A549 (cell line): ENCODE measurements around the gene ULK4. TPM values are rescaled to one million over a fixed set of nuclear protein-coding genes. Genes with fewer than 3 reads are reported as not detected.
A peak's percentile ranks its signal among the peaks of the same experiment; 100 is the strongest.

Experiments used
- ATAC-seq, 2 experiments: fragments of 200-7000 bp in 1 of 2; fragments of >200 bp in 1 of 2; cut with Nextera tagmentation in 1 of 2; cut with Tn5 transposase in 1 of 2; 3 replicates each; pipeline versions ENCODE4 v1.8.0 to v1.9.1; 2018 to 2020; ENCODE audit warnings: mild to moderate bottlenecking in 1 of 2, moderate library complexity in 1 of 2
- CTCF ChIA-PET: fragments of 300-600 bp; sonication (Branson Sonifier 250); formaldehyde crosslinking; extraction: SDS; loops from one replicate; lab custom pipeline; 2021; ENCODE audit warnings: antibody characterized with exemption, inconsistent platforms; lab: Yijun Ruan, JAX
- POLR2A ChIA-PET: fragments of 350-600 bp; formaldehyde crosslinking; extraction: SDS; loops from one replicate; lab custom pipeline; 2021; ENCODE audit warnings: antibody characterized with exemption, inconsistent platforms; lab: Yijun Ruan, JAX
- DNase-seq, 2 experiments: peaks; one replicate each; pipeline versions ENCODE4 v3.0.0 to v3.0.0-alpha.2; 2011 to 2016; ENCODE audit warnings: low read depth in 1 of 2, low spot score in 1 of 2
- FAIRE-seq: peaks from 2 replicates; lab custom pipeline; 2011; peaks lifted over from hg19 to GRCh38; lab: Jason Lieb, UNC
- H3K27ac ChIP-seq, 2 experiments: fragments of >200 bp; sonication (Bioruptor Twin); formaldehyde crosslinking; 3 replicates each; pipeline ENCODE4 v1.5.1; 2016 to 2017
- H3K4me1 ChIP-seq: fragments of >200 bp; sonication (Bioruptor Twin); formaldehyde crosslinking; 3 replicates; pipeline ENCODE4 v1.6.1; 2016
- H3K4me2 ChIP-seq: fragments of >200 bp; sonication (Bioruptor Twin); formaldehyde crosslinking; 3 replicates; pipeline ENCODE4 v1.6.1; 2016
- H3K4me3 ChIP-seq: fragments of >200 bp; sonication (Bioruptor Twin); formaldehyde crosslinking; 3 replicates; pipeline ENCODE4 v1.5.1; 2016
- H3K9me3 ChIP-seq: fragments of >200 bp; sonication (Bioruptor Twin); formaldehyde crosslinking; 3 replicates; pipeline ENCODE4 v1.6.1; 2016
- CHD2 ChIP-seq: fragments of 150-350 bp; IDR thresholded peaks from 2 replicates; pipeline ENCODE4 v1.6.1; 2014; ENCODE audit warnings: low read length; ENCODE audit not compliant: partially characterized antibody
- CHD4 ChIP-seq: fragments of 200-600 bp; sonication (generic); IDR thresholded peaks from 2 replicates; pipeline ENCODE4 v1.6.1; 2016; ENCODE audit warnings: antibody characterized with exemption, mild to moderate bottlenecking, borderline replicate concordance
- FOXS1 ChIP-seq: fragments of 250-450 bp; sonication (Bioruptor Pico); IDR thresholded peaks from 2 replicates; pipeline ENCODE4 v1.5.0; 2020; ENCODE audit warnings: mild to moderate bottlenecking, moderate library complexity
- HMGXB4 ChIP-seq: fragments of 250-450 bp; sonication (Bioruptor Pico); IDR thresholded peaks from 2 replicates; pipeline ENCODE4 v1.5.0; 2021; ENCODE audit warnings: mild to moderate bottlenecking, moderate library complexity, borderline replicate concordance
- HOXB13 ChIP-seq: fragments of 250-450 bp; sonication (Bioruptor Pico); IDR thresholded peaks from 2 replicates; pipeline ENCODE4 v1.5.0; 2020; ENCODE audit warnings: low read depth, mild to moderate bottlenecking, moderate library complexity
- HOXB5 ChIP-seq: fragments of 250-450 bp; sonication (Bioruptor Pico); IDR thresholded peaks from 2 replicates; pipeline ENCODE4 v1.5.0; 2020; ENCODE audit warnings: mild to moderate bottlenecking, moderate library complexity
- JUN ChIP-seq, 2 experiments: fragments of >200 bp; sonication (Bioruptor Twin); formaldehyde crosslinking; IDR thresholded peaks; 2 replicates in 1 of 2; 3 replicates in 1 of 2; pipeline ENCODE4 v1.6.1; 2016 to 2017
- KDM5A ChIP-seq: fragments of 200-600 bp; sonication (generic); IDR thresholded peaks from 2 replicates; pipeline ENCODE4 v1.6.1; 2016; ENCODE audit warnings: antibody characterized with exemption, mild to moderate bottlenecking
- MAZ ChIP-seq: fragments of 150-350 bp; IDR thresholded peaks from 2 replicates; pipeline ENCODE4 v1.6.1; 2014; ENCODE audit warnings: antibody characterized with exemption, low read depth, low read length, borderline replicate concordance
- NPAS2 ChIP-seq: fragments of 250-450 bp; sonication (Bioruptor Pico); IDR thresholded peaks from 2 replicates; pipeline ENCODE4 v1.8.0; 2022; ENCODE audit warnings: mild to moderate bottlenecking, moderate library complexity, borderline replicate concordance
- NR3C1 ChIP-seq: fragments of >200 bp; sonication (Bioruptor Twin); formaldehyde crosslinking; IDR thresholded peaks from 3 replicates; pipeline ENCODE4 v1.6.1; 2017
- RAD21 ChIP-seq, 2 experiments: fragments of >200 bp in 1 of 2; sonication (Bioruptor Twin) in 1 of 2; formaldehyde crosslinking in 1 of 2; IDR thresholded peaks in 1 of 2; conservative IDR thresholded peaks in 1 of 2; 2 replicates in 1 of 2; 3 replicates in 1 of 2; pipeline ENCODE4 v1.6.1; 2012 to 2018; ENCODE audit warnings: inconsistent platforms in 1 of 2
- RCOR1 ChIP-seq: fragments of 150-350 bp; IDR thresholded peaks from 2 replicates; pipeline ENCODE4 v1.6.1; 2014; ENCODE audit warnings: antibody characterized with exemption, low read length, low read depth
- RFX5 ChIP-seq: fragments of 450-650 bp; IDR thresholded peaks from 2 replicates; pipeline ENCODE4 v1.7.1; 2014; ENCODE audit warnings: antibody characterized with exemption, mild to moderate bottlenecking, moderate library complexity
- RNF2 ChIP-seq: fragments of 200-600 bp; sonication (generic); IDR thresholded peaks from 2 replicates; pipeline ENCODE4 v1.6.1; 2016; ENCODE audit warnings: low read depth, mild to moderate bottlenecking, antibody characterized with exemption, moderate library complexity, borderline replicate concordance
- SMC3 ChIP-seq: fragments of >200 bp; sonication (Bioruptor Twin); formaldehyde crosslinking; IDR thresholded peaks from 3 replicates; pipeline ENCODE4 v1.6.1; 2018; ENCODE audit warnings: inconsistent platforms
- ZC3H11A ChIP-seq: fragments of 450-650 bp; IDR thresholded peaks from 2 replicates; pipeline ENCODE4 v1.6.1; 2014; ENCODE audit warnings: antibody characterized with exemption, mild to moderate bottlenecking
- WGBS: methylation state at CpG from one replicate; pipeline ENCODE4 v1.1.6; 2017; ENCODE audit errors: missing lambda C conversion rate; 5-methylcytosine and 5-hydroxymethylcytosine counted together
- polyA plus RNA-seq, 4 experiments: library from polyadenylated mRNA; depleted of rRNA in 3 of 4; stranded (reverse); fragments of >200 nt; fragmentation: RNase III in 1 of 4; extraction: RNeasy Plus Mini Kit Qiagen cat#74134 plus additional on column Dnase treatment in 1 of 4; gene quantifications; 2 replicates in 3 of 4; 3 replicates in 1 of 4; pipeline ENCODE4 v1.2.3, GENCODE V29; 2011 to 2017
- TF ChIP-seq, protein P1 (sequence below): fragments of >200 bp; sonication (Bioruptor Twin); formaldehyde crosslinking; IDR thresholded peaks from 3 replicates; pipeline ENCODE4 v1.6.1; 2016
- TF ChIP-seq, protein P2 (sequence below): fragments of 450-650 bp; IDR thresholded peaks from 2 replicates; pipeline ENCODE4 v1.6.1; 2014; ENCODE audit warnings: antibody characterized with exemption
- TF ChIP-seq, protein P3 (sequence below): IDR thresholded peaks from 2 replicates; pipeline ENCODE4 v1.6.1; 2012
- TF ChIP-seq, protein P4 (sequence below): fragments of >200 bp; sonication (Bioruptor Twin); formaldehyde crosslinking; IDR thresholded peaks from 3 replicates; pipeline ENCODE4 v1.5.1; 2016
- TF ChIP-seq, protein P5 (sequence below): IDR thresholded peaks from 2 replicates; pipeline ENCODE4 v1.6.1; 2012; ENCODE audit warnings: low read depth, borderline replicate concordance

ULK4 gene
- polyA plus RNA-seq, 2 of the 4 experiments (the other 2 are of a cell fraction): 4.9 to 7.7 TPM

DNA sequence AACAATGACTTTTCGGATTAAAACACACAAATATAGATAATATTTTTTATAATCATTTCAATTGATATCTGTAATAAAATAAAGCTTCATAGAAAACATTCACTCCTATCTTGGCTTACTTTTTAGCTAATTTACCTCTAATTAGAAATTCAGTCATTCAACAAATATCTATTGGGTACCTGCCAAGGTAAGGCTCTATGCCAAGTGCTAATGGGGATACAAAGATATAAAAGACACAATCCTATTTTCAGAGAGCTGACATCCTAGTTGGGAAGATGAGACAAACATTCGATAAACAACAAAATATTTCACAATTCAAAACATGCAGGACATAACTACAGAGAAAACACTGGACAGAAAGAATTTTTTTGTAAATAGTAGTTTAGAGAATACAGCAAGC is 63.3 kb downstream of the ULK4 start:
- DNase-seq (no peak), FAIRE-seq (no peak), ATAC-seq (no peak)
- no peaks in the 10 kb centered on the region for H3K9me3 ChIP-seq
- POLR2A ChIA-PET: no interaction called here
- TF ChIP-seq, protein P1, sequence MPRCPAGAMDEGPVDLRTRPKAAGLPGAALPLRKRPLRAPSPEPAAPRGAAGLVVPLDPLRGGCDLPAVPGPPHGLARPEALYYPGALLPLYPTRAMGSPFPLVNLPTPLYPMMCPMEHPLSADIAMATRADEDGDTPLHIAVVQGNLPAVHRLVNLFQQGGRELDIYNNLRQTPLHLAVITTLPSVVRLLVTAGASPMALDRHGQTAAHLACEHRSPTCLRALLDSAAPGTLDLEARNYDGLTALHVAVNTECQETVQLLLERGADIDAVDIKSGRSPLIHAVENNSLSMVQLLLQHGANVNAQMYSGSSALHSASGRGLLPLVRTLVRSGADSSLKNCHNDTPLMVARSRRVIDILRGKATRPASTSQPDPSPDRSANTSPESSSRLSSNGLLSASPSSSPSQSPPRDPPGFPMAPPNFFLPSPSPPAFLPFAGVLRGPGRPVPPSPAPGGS: no peak
- no peak for TF ChIP-seq NR3C1
- TF ChIP-seq, protein P2, sequence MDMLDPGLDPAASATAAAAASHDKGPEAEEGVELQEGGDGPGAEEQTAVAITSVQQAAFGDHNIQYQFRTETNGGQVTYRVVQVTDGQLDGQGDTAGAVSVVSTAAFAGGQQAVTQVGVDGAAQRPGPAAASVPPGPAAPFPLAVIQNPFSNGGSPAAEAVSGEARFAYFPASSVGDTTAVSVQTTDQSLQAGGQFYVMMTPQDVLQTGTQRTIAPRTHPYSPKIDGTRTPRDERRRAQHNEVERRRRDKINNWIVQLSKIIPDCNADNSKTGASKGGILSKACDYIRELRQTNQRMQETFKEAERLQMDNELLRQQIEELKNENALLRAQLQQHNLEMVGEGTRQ: no peak
- TF ChIP-seq HOXB5: no peak
- TF ChIP-seq FOXS1 (CRISPR knock-in tag): no peak
- TF ChIP-seq RCOR1: no peak
- TF ChIP-seq, protein P3, sequence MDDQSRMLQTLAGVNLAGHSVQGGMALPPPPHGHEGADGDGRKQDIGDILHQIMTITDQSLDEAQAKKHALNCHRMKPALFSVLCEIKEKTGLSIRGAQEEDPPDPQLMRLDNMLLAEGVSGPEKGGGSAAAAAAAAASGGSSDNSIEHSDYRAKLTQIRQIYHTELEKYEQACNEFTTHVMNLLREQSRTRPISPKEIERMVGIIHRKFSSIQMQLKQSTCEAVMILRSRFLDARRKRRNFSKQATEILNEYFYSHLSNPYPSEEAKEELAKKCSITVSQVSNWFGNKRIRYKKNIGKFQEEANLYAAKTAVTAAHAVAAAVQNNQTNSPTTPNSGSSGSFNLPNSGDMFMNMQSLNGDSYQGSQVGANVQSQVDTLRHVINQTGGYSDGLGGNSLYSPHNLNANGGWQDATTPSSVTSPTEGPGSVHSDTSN: no peak
- TF ChIP-seq CHD4: no peak
- no peak for TF ChIP-seq HMGXB4 (CRISPR knock-in tag)
- H3K4me2 ChIP-seq: no peak overlapping the region
- 95% methylated on average over 2 of the region's 2 CpGs for WGBS
- CTCF ChIA-PET: interaction anchor here (0.6 to 6.2 kb wide), 2 partner anchors 13 to 201 kb away, joined by 3 to 37 read pairs; no protein-coding TSS in a partner anchor
- no peak overlapping the region for H3K27ac ChIP-seq
- no peaks in the 10 kb centered on the region for H3K4me1 ChIP-seq
- no peak overlapping the region for H3K4me3 ChIP-seq

DNA sequence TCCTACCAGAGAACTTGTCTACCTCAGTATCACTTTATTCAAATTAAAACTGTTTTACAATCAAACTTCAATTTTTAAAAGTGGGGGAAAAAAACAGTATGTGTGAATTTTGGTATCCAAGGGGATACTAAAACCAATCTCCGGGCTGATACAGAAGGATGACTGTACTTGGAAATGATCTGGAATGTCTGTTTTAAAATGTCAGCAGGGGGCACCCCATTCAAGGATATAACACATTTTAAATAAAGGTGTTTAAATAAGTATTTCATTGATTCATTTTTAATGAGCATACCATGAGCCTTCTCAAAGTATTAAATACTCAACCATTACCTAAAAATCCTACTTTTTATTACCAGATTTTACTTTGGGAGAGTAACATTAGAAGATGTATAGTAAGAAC is 67.9 kb downstream of the ULK4 start:
- ATAC-seq: peak in 1 of 2 experiments; percentile 59; a peak in 1 of 6 replicates
- no peaks in the 10 kb centered on the region for H3K4me1 ChIP-seq
- DNase-seq: peak; percentile 23 to 47
- no peak for FAIRE-seq
- ChIA-PET POLR2A (no interaction called here), CTCF (interaction anchor here (0.8 to 2.5 kb wide), 4 partner anchors 201 to 335 kb away, joined by 3 to 24 read pairs (median 8); no protein-coding TSS in a partner anchor)
- TF ChIP-seq RFX5: no peak
- no peak for TF ChIP-seq CHD4
- no peak for TF ChIP-seq RNF2
- TF ChIP-seq MAZ: no peak
- TF ChIP-seq HOXB13 (CRISPR knock-in tag): no peak
- TF ChIP-seq, protein P4, sequence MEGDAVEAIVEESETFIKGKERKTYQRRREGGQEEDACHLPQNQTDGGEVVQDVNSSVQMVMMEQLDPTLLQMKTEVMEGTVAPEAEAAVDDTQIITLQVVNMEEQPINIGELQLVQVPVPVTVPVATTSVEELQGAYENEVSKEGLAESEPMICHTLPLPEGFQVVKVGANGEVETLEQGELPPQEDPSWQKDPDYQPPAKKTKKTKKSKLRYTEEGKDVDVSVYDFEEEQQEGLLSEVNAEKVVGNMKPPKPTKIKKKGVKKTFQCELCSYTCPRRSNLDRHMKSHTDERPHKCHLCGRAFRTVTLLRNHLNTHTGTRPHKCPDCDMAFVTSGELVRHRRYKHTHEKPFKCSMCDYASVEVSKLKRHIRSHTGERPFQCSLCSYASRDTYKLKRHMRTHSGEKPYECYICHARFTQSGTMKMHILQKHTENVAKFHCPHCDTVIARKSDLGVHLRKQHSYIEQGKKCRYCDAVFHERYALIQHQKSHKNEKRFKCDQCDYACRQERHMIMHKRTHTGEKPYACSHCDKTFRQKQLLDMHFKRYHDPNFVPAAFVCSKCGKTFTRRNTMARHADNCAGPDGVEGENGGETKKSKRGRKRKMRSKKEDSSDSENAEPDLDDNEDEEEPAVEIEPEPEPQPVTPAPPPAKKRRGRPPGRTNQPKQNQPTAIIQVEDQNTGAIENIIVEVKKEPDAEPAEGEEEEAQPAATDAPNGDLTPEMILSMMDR: peak; percentile 70
- TF ChIP-seq, protein P5, sequence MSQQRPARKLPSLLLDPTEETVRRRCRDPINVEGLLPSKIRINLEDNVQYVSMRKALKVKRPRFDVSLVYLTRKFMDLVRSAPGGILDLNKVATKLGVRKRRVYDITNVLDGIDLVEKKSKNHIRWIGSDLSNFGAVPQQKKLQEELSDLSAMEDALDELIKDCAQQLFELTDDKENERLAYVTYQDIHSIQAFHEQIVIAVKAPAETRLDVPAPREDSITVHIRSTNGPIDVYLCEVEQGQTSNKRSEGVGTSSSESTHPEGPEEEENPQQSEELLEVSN: no peak
- TF ChIP-seq KDM5A: no peak
- TF ChIP-seq NPAS2 (CRISPR knock-in tag): no peak
- TF ChIP-seq SMC3: peak; percentile 75
- no peak for TF ChIP-seq NR3C1
- no peak for TF ChIP-seq JUN (IDR thresholded peaks at IDR 0.05)
- TF ChIP-seq CHD2: no peak
- no peak for TF ChIP-seq ZC3H11A
- TF ChIP-seq HMGXB4 (CRISPR knock-in tag): no peak
- TF ChIP-seq RAD21 (conservative IDR thresholded peaks at IDR 0.05 in 1 of 2, IDR thresholded peaks at IDR 0.05 in 1 of 2): peak; percentile 70 to 81
- no peaks in the 10 kb centered on the region for H3K9me3 ChIP-seq
- 25% methylated on average over 1 of the region's 1 CpG for WGBS
- no peak overlapping the region for H3K27ac ChIP-seq
- H3K4me2 ChIP-seq: no peak overlapping the region
- H3K4me3 ChIP-seq: no peak overlapping the region
